Esophagus muscularis mucosa (tissue), 4 donors: ENCODE data around the gene STK17A. TPM values are rescaled to one million over a fixed set of nuclear protein-coding genes. Genes with fewer than 3 reads are reported as not detected.
A peak's percentile ranks its signal among the peaks of the same experiment; 100 is the strongest.

ENCODE experiments used
- DNase-seq: peaks from one replicate; pipeline ENCODE4 v3.0.0-alpha.2; 2017; ENCODE audit errors: extremely low spot score
- H3K27ac ChIP-seq, 4 donors: fragments of 200-600 bp; sonication (generic); replicated peaks in 1 of 4; 1 replicate in 3 of 4; 2 replicates in 1 of 4; pipeline ENCODE4 v1.5.1; 2016 to 2019; ENCODE audit warnings: mild to moderate bottlenecking in 1 of 4
- H3K27me3 ChIP-seq, 4 donors: fragments of 200-600 bp; sonication (generic); one replicate each; pipeline versions ENCODE4 v1.5.1 to v1.6.0; 2016 to 2019
- H3K36me3 ChIP-seq, 4 donors: fragments of 200-600 bp; sonication (generic); one replicate each; pipeline ENCODE4 v1.5.1; 2016 to 2019
- H3K4me1 ChIP-seq, 4 donors: fragments of 200-600 bp; sonication (generic); one replicate each; pipeline ENCODE4 v1.5.1; 2016 to 2019
- H3K4me3 ChIP-seq, 4 donors: fragments of 200-600 bp; sonication (generic); 1 replicate in 2 of 4; 2 replicates in 2 of 4; pipeline ENCODE4 v1.5.1; 2016 to 2019; ENCODE audit warnings: mild to moderate bottlenecking in 4 of 4, moderate library complexity in 1 of 4
- H3K9me3 ChIP-seq, 4 donors: fragments of 200-600 bp; sonication (generic); 1 replicate in 3 of 4; 2 replicates in 1 of 4; pipeline ENCODE4 v1.5.1; 2016 to 2019
- EP300 ChIP-seq: sonication (generic); formaldehyde crosslinking; IDR thresholded peaks from one replicate; pipeline ENCODE4 v1.6.1; 2017; ENCODE audit warnings: antibody characterized with exemption
- POLR2A ChIP-seq: fragments of 450-650 bp; IDR thresholded peaks from one replicate; pipeline ENCODE4 v1.6.1; 2017; ENCODE audit warnings: antibody characterized with exemption, moderate library complexity, mild to moderate bottlenecking, low read depth
- POLR2AphosphoS5 ChIP-seq, 2 donors: sonication (generic); formaldehyde crosslinking; IDR thresholded peaks; one replicate each; pipeline ENCODE4 v1.6.1; 2017; ENCODE audit warnings: antibody characterized with exemption in 2 of 2
- WGBS: methylation state at CpG from one replicate; pipeline ENCODE4 v1.1.5; 2018; 5-methylcytosine and 5-hydroxymethylcytosine counted together
- intact Hi-C: fragments of 100-400 bp; cut with DNase I; formaldehyde crosslinking; loops from one replicate; pipeline ENCODE4 v1.15.1; 2023
- total RNA-seq, 4 donors: library from RNA; depleted of rRNA; stranded (reverse); fragments of >200 nt; gene quantifications; one replicate each; pipeline versions ENCODE4 v1.1.0 to v1.2.1, GENCODE V29; 2016
- TF ChIP-seq, protein P1 (sequence below), 3 experiments: fragments of 200-600 bp in 2 of 3; fragments of 450-650 bp in 1 of 3; sonication (generic) in 2 of 3; IDR thresholded peaks; one replicate each; pipeline ENCODE4 v1.5.1; 2017 to 2019; ENCODE audit warnings: antibody characterized with exemption in 3 of 3, mild to moderate bottlenecking in 2 of 3, moderate library complexity in 1 of 3

STK17A gene
- 10 to 100 TPM; 19.5 to 33.3 (median 24.6) TPM for total RNA-seq

GRCh38 chr7:43582503-43583423 lies at the start of gene STK17A:
Gene STK17A, plus strand, starts transcription at chr7:43583108. Its CDS starts 136 bp downstream, at chr7:43583244.
- TF ChIP-seq POLR2AphosphoS5 (IDR thresholded peaks at IDR 0.05) (peak; percentile 82 to 94), EP300 (no peak), POLR2A (peak; percentile 83)
- TF ChIP-seq, protein P1, sequence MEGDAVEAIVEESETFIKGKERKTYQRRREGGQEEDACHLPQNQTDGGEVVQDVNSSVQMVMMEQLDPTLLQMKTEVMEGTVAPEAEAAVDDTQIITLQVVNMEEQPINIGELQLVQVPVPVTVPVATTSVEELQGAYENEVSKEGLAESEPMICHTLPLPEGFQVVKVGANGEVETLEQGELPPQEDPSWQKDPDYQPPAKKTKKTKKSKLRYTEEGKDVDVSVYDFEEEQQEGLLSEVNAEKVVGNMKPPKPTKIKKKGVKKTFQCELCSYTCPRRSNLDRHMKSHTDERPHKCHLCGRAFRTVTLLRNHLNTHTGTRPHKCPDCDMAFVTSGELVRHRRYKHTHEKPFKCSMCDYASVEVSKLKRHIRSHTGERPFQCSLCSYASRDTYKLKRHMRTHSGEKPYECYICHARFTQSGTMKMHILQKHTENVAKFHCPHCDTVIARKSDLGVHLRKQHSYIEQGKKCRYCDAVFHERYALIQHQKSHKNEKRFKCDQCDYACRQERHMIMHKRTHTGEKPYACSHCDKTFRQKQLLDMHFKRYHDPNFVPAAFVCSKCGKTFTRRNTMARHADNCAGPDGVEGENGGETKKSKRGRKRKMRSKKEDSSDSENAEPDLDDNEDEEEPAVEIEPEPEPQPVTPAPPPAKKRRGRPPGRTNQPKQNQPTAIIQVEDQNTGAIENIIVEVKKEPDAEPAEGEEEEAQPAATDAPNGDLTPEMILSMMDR (IDR thresholded peaks at IDR 0.05): peak in 2 of 3 experiments; percentile 99 to 100
- 5% methylated on average over 7 of the region's 83 CpGs for WGBS
- peak; percentile 98 for DNase-seq
- no peaks in the 10 kb centered on the region for H3K9me3 ChIP-seq
- H3K4me3 ChIP-seq: peak within 1 kb of the TSS; percentile 94 to 100 (median 96)
- intact Hi-C loops: loop anchor here (1.0 to 5.0 kb wide), 4 partner anchors 65 to 256 kb away; no protein-coding TSS in a partner anchor
- H3K27me3 ChIP-seq: no peaks in the 10 kb centered on the region
- peaks cover 8 to 31% (median 27%) of the 10 kb centered on the region in 4 donors for H3K4me1 ChIP-seq
- H3K27ac ChIP-seq: peak within 1 kb of the TSS; percentile 93 to 99 (median 96)
- H3K36me3 ChIP-seq: no peaks in the 10 kb centered on the region

- 46% methylated on average over 6 of the region's 6 CpGs for WGBS
- no peak for DNase-seq
- intact Hi-C loops: no loop called here
Observed at GRCh38 chr7:43533801-43534479, 49.0 kb upstream of the STK17A start.

DNA sequence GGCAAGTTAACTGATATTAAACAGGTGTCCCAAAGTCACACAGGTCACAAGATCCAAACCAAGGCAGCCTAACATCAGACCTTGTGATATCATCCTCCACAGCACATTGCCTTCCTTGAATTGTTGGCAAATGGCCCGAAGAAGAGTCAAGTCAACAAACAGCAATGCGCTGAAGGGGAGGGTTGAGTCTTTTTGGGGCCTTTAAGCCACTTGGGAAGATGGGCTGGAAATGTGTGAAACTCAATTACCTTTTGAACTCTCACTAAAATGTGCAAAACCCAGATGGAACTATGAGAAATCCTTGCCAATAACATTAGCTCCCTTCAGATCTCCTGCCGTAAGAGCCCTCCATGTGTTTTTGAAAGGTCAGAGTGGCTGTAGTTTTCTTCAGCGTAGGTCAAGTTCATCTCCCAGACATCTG lies 47.9 kb upstream of the STK17A start:
- H3K9me3 ChIP-seq: no peaks in the 10 kb centered on the region
- H3K27me3 ChIP-seq: no peaks in the 10 kb centered on the region
- TF ChIP-seq, protein P1 (IDR thresholded peaks at IDR 0.05): no peak
- TF ChIP-seq POLR2A (no peak), POLR2AphosphoS5 (IDR thresholded peaks at IDR 0.05) (no peak), EP300 (no peak)
- no peak overlapping the region for H3K27ac ChIP-seq
- intact Hi-C loops: no loop called here
- WGBS: 88% methylated on average over 4 of the region's 4 CpGs
- no peak for DNase-seq
- no peak overlapping the region for H3K4me3 ChIP-seq
- peaks cover 0 to 13% (median 8%) of the 10 kb centered on the region in 4 donors for H3K4me1 ChIP-seq
- no peaks in the 10 kb centered on the region for H3K36me3 ChIP-seq

More at GRCh38 chr7:43533801-43534479, 49.0 kb upstream of the STK17A start:
- no peaks in the 10 kb centered on the region for H3K9me3 ChIP-seq
- no peak overlapping the region for H3K4me3 ChIP-seq
- H3K27ac ChIP-seq: no peak overlapping the region
- H3K4me1 ChIP-seq: peaks cover 0 to 13% (median 8%) of the 10 kb centered on the region in 4 donors
- no peak for TF ChIP-seq POLR2A
- no peak for TF ChIP-seq EP300
- TF ChIP-seq, protein P1 (IDR thresholded peaks at IDR 0.05): no peak
- no peak for TF ChIP-seq POLR2AphosphoS5 (IDR thresholded peaks at IDR 0.05)
- no peaks in the 10 kb centered on the region for H3K36me3 ChIP-seq
- H3K27me3 ChIP-seq: no peaks in the 10 kb centered on the region

GRCh38 chr7:43535810-43536585 lies 46.9 kb upstream of the STK17A start:
- no peak overlapping the region for H3K4me3 ChIP-seq
- peaks cover 0 to 13% (median 8%) of the 10 kb centered on the region in 4 donors for H3K4me1 ChIP-seq
- intact Hi-C loops: no loop called here
- WGBS: 86% methylated on average over 5 of the region's 6 CpGs
- H3K27ac ChIP-seq: no peak overlapping the region
- no peaks in the 10 kb centered on the region for H3K9me3 ChIP-seq
- TF ChIP-seq POLR2A: no peak
- TF ChIP-seq EP300: no peak
- TF ChIP-seq, protein P1 (IDR thresholded peaks at IDR 0.05): no peak
- no peak for TF ChIP-seq POLR2AphosphoS5 (IDR thresholded peaks at IDR 0.05)
- no peak for DNase-seq
- no peaks in the 10 kb centered on the region for H3K36me3 ChIP-seq
- no peaks in the 10 kb centered on the region for H3K27me3 ChIP-seq
